C4-2B (cell line): ENCODE results near the gene SLTM.

ENCODE experiments used
- ZFX ChIP-seq: fragments of 450-650 bp; IDR thresholded peaks from 2 replicates; pipeline ENCODE4 v1.6.1; 2017
- TF ChIP-seq, protein P1 (sequence below): fragments of 450-650 bp; conservative IDR thresholded peaks from 2 replicates; pipeline ENCODE4 v1.5.1; 2017; ENCODE audit warnings: mild to moderate bottlenecking

DNA sequence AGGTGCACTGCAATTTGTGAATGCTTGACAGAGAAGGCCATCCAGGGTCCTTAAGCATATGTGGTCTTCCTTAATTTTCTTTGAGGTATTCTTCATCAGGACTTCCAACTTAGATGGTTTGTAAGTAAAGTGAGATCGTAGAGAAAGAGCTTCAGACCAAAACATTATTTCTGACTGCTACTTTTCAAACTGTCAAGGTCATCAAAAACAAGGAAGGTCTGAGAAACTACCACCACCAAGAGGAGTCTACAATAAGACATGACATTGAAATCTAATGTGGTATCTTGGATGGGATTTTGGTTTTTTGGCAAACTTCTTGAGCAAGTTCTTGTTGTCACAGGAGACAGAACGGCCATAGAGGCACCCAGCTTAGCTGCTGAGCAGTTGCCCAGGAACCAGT lies 34.0 kb upstream of the SLTM start:
- TF ChIP-seq, protein P1, sequence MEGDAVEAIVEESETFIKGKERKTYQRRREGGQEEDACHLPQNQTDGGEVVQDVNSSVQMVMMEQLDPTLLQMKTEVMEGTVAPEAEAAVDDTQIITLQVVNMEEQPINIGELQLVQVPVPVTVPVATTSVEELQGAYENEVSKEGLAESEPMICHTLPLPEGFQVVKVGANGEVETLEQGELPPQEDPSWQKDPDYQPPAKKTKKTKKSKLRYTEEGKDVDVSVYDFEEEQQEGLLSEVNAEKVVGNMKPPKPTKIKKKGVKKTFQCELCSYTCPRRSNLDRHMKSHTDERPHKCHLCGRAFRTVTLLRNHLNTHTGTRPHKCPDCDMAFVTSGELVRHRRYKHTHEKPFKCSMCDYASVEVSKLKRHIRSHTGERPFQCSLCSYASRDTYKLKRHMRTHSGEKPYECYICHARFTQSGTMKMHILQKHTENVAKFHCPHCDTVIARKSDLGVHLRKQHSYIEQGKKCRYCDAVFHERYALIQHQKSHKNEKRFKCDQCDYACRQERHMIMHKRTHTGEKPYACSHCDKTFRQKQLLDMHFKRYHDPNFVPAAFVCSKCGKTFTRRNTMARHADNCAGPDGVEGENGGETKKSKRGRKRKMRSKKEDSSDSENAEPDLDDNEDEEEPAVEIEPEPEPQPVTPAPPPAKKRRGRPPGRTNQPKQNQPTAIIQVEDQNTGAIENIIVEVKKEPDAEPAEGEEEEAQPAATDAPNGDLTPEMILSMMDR, result no peak
- no peak for TF ChIP-seq ZFX
